NCI-H2196 treated with DMSO at 0.1 percent for 48 hours (cell line): ENCODE data around the gene CD274.
"Not testable (repeated sequence)": the region's sequence is repeated elsewhere in the genome, so short reads cannot be mapped to it uniquely, and the experiment has no call there.

Experiments used
- DNase-seq: peaks from one replicate; lab custom pipeline; 2025; ENCODE audit not compliant: unreplicated experiment; lab: John Stamatoyannopoulos, UW

The CD274 gene

DNA sequence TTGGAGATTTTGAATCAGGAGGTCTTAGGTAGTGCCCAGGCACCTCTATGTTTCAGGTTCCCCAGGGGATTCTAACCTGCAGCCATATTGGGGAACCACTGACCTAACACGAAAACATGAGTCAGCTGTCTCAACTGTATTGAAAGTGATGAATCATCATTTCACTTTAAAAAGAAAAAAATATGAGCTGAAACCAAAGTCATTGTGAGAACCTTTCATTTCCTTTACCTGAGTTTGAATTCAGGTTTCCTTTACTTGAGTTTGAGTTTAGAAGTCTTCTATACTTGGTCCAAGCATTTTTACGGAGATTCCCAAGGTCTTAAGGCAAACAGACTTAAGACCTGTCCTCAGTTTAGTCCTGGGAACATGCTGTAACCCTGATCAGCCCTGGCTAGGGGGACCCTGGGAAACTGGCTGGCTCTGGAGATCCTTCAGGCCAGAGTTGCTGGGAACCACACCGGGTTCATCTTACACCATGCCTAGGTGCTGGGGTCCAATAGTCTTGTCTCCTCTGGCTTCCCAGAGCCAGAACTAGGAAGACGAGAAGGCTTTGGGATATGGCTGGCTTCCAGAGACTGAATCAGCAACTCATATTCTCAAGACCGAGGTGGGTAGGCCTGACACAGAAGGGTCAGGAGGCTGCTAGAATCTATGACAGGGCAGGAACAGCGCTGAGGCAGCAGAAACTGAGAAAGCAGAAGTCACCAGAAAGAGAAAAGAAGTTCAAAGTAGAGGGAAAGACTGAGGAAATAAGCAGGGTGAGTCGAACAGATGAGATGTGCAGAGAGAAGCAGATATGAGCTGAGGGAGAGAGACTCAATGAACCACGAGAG lies 43.6 kb downstream of the CD274 start:
- DNase-seq, result no peak

DNA sequence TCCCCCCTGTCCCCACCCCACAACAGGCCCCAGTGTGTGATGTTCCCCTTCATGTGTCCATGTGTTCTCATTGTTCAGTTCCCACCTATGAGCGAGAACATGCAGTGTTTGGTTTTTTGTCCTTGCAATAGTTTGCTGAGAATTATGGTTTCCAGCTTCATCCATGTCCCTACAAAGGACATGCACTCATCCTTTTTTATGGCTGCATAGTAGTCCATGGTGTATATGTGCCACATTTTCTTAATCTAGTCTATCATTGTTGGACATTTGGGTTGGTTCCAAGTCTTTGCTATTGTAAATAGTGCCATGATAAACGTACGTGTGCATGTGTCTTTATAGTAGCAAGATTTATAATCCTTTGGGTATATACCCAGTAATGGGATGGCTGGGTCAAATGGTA lies 44.4 kb downstream of the CD274 start:
- DNase-seq, result not testable (repeated sequence)

GRCh38 chr9:5499157-5499556 lies 48.8 kb downstream of the CD274 start:
- no peak for DNase-seq

GRCh38 chr9:5499889-5500398 lies 49.6 kb downstream of the CD274 start:
- DNase-seq, result no peak

DNA sequence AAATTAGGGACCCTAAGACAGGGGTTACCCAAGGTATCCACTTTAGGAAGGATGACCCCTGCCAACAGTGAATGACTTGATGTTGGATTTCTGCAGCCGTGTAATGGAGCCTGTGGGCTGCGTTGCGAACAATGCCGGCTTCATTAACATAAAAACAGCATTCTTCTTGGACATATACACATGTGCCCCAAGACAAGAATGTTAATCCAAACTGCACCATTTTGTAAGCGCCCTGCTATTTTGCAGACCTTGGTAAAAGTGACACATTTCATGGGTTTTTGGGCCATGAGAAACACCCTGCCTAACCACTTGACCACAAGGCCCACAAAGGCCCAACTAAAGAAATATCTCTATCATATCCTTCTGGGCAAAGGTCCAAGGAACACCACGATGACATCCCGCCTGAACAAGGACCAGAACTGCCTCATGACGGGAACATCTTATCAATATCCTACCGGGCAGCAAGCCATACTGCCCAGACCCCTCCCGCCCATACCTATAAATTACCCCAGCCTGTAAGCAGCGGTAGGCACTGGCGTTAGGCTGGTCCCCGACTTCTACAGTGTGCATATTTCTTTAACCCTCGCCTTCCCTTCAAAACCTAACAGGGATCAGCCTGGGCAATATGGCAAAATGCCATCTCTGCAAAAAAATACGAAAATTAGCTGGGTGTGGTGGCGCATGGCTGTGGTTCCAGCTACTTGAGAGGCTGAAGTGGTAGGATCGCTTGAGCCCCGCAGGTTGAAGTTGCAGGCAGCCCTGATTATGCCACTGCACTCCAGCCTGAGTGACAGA lies 50.3 kb downstream of the CD274 start:
- no peak for DNase-seq

DNA sequence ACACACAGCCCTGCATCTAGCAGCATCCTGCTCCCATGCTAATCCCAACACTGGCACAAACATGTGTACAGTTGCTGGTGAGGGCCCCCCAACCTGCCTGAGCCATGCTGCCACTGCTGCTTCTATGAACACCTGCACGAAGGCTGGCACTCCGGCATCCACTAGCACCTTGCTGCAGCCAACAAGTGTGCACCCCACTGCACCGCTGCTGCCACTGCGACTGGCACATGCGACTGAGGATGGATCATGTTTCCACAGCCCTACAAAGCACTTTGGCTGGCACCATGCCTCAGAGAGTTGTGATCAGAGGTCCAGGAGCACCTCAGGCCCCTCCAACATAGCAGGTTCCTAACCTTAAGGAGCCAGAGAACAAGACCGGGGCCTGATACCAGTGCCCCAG lies 52.2 kb downstream of the CD274 start:
- DNase-seq, result no peak

GRCh38 chr9:5509573-5509972 lies 59.2 kb downstream of the CD274 start:
- DNase-seq, result no peak

DNA sequence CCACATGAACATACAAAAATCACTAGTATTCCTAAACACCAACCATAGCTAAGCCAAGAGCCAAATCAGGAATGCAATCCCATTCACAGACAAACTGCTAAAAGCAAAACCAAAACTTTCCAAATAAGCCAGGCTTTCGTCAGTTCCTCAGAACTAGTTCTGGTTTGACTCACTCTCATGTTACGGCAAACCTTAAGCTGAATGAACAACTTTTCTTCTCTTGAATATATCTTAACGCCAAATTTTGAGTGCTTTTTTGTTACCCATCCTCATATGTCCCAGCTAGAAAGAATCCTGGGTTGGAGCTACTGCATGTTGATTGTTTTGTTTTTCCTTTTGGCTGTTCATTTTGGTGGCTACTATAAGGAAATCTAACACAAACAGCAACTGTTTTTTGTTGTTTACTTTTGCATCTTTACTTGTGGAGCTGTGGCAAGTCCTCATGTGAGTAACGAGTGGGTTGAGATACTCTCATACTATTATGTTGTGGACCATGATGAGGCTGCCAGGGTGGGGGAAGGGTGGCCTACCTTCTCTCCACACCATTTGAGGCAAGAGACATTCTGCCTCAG lies 60.1 kb downstream of the CD274 start, which contains the start of gene PDCD1LG2:
PDCD1LG2 (plus strand) TSS at position 172 of the 572 bp plus-strand sequence. CDS start 12,016 bp downstream, outside the sequence.
- no peak for DNase-seq

DNA sequence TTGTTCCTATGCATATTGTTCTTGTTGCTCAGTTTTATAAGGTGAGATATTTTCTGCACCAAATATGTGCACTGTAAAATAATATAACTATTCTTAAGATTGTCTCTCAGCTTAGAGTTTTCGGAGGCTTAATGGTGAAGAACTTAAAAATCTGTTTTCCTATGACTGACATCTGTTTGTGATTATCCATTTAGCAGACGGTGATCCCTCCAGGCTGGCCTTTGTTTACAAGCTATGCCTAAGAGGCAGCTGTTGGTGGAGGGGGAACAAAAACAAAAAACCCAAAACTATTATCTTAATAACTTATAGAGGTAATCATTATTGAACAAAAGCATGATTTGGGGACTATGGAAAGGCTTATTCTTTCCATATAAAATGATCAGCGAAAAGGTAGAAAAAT lies 60.6 kb downstream of the CD274 start:
- DNase-seq, result no peak

- DNase-seq, result no peak
These were observed 61.1 kb downstream of the CD274 start for GRCh38 chr9:5511476-5511875.

GRCh38 chr9:5511935-5512580 lies 61.7 kb downstream of the CD274 start:
- no peak for DNase-seq

- DNase-seq, result no peak
These were observed 62.5 kb downstream of the CD274 start for GRCh38 chr9:5512658-5513452.

DNA sequence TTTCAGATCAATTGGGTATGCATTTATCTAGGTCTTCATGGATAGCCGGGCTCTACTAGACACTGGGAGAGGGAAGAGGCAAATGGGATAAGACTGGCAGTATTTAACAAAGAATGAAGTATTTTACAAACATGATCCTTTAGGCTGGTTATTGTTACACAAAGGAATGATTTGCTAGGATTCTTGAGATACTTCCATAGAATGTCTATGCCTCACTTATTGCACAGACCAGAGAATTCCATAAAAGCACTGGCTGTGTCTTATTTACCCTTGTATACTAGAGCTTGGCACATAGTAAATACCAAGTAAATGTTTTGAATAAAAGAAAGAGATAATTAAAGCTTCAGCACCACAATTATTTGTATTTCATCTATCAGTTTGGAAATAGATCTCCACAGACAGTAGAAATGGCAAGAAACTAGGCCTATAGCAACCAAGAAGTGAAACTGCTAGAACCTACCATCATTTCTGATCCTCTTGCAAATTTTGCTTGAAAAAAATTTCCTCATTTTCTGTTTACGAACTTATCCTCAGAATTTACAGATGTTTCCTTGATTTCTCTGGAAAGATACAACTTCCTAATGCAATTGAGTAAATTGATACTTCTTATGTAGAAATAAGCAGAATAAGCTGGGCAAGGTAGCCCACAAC lies 63.7 kb downstream of the CD274 start:
- no peak for DNase-seq

GRCh38 chr9:5514617-5515260 lies 64.4 kb downstream of the CD274 start:
- DNase-seq, result no peak

DNA sequence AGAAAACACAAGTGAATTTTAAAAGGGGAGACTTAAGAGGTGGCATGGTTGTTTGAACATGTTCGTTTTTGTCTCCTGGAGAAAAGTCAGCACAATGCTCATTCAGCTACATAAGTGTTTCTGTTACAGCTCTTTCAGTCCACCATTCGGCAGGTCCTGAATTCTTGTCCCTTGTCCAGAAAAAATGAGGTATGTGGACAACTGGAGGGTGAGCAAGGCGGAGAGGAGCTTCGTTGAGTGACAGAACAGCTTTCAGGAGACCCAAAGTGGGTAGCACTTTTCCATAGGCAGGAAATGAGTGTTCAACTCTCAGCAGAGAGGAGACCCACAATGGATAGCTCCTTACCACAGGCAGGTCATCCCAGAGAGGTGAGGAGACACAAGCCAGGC lies 64.9 kb downstream of the CD274 start:
- no peak for DNase-seq

- DNase-seq, result no peak
These were observed 66.3 kb downstream of the CD274 start for GRCh38 chr9:5516453-5517220.

GRCh38 chr9:5518171-5518936 lies 68.0 kb downstream of the CD274 start:
- DNase-seq, result no peak

- DNase-seq, result no peak
These were observed 68.6 kb downstream of the CD274 start for GRCh38 chr9:5518937-5519319.
